Measurements from ENCODE around the gene CAMKK2. TPM values are rescaled to one million over a fixed set of nuclear protein-coding genes. Genes with fewer than 3 reads are reported as not detected.

CAMKK2 gene
- 13.3 TPM for total RNA-seq
- long read RNA-seq, transcript CAMKK2-208 (16 exons, 2,006 nt), result major isoform, 5 of 23 reads
- long read RNA-seq, partial matches to known transcripts, result 4 of 23 reads
- long read RNA-seq, other reads (novel, unspliced or antisense), result 12 of 23 reads

GRCh38 chr12:121296618-121297434 is at the start of gene CAMKK2:
TSS of gene CAMKK2 (minus strand) at chr12:121296709. CDS start at chr12:121274526, 22,183 bp downstream.
- Histone ChIP-seq H3K27ac (replicated peaks) (peak within 1 kb of the TSS; percentile 96), H3K36me3 (peaks cover 10% of the 10 kb centered on the region), H3K9me3 (replicated peaks) (no peaks in the 10 kb centered on the region), H3K27me3 (ENCODE audit: low read depth) (no peaks in the 10 kb centered on the region), H3K4me1 (peaks cover 46% of the 10 kb centered on the region), H3K4me3 (peak within 1 kb of the TSS; percentile 96)
- DNase-seq, result peak; percentile 89
- peak; percentile 42 for TF ChIP-seq CTCF (IDR thresholded peaks at IDR 0.05; ENCODE audit: borderline replicate concordance)
- intact Hi-C loops (cut with micrococcal nuclease), result no loop called here

DNA sequence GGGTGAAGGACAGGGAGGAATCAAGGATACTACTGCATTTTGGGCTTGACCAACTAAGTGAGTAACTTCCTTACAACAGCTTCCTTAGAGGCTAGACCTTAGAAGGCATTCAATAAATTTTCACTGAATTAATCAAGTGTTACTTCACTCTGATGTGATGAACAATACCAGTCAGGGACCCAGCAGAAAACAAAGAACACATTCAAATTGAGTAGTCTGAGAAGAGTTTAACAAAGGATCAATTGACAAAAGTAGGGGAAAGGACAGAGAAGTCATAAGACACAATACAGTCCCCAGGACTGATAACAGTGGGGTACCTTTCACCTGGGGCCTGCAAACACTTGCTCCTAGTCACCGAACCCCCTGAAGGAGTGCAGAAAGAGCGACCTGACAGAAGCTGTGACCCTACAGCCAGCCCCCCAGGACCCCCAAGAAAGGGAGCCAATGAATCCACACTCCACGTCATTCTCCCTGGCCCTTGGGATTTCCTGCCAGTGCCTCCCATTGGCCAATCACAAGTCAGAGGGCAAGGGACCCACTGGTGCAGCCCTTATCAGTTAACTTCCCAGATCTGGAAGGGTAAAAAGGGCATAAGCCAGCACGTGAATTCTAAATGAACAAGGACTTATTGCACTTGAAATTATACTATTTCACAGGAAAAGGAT is 48.8 kb upstream of the CAMKK2 start:
- Histone ChIP-seq H3K36me3 (peaks cover 73% of the 10 kb centered on the region), H3K9me3 (replicated peaks) (no peaks in the 10 kb centered on the region), H3K4me3 (no peak overlapping the region), H3K4me1 (peaks cover 18% of the 10 kb centered on the region), H3K27ac (replicated peaks) (no peak overlapping the region), H3K27me3 (ENCODE audit: low read depth) (no peaks in the 10 kb centered on the region)
- DNase-seq, result no peak
- no peak for TF ChIP-seq CTCF (IDR thresholded peaks at IDR 0.05; ENCODE audit: borderline replicate concordance)
- intact Hi-C loops (cut with micrococcal nuclease), result no loop called here

DNA sequence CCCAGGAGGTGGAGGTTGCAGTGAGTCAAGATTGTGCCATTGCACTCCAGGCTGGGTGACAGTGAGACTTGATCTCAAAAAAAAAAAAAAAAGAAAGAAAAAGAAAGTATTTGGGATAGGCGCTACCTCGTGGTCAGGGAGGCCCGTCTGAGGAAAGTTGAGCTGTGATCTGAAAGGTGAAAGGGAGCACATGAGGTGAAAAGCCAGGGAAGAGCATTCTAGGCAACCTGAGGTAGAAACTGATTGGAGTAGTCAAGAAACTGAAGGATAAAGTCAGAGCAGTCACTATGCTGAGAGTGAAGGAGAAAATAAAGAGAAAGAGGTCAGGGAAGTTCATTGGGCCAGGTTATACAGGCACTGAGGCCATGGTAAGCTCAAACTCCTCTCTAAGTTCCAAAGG is 48.0 kb upstream of the CAMKK2 start:
- intact Hi-C loops (cut with micrococcal nuclease), result no loop called here
- H3K9me3 ChIP-seq (replicated peaks), result no peaks in the 10 kb centered on the region
- DNase-seq, result no peak
- H3K27me3 ChIP-seq (ENCODE audit: low read depth), result no peaks in the 10 kb centered on the region
- TF ChIP-seq CTCF (IDR thresholded peaks at IDR 0.05; ENCODE audit: borderline replicate concordance), result no peak
- no peak overlapping the region for H3K4me3 ChIP-seq
- no peak overlapping the region for H3K27ac ChIP-seq (replicated peaks)
- H3K4me1 ChIP-seq, result peaks cover 10% of the 10 kb centered on the region
- peaks cover 80% of the 10 kb centered on the region for H3K36me3 ChIP-seq

GRCh38 chr12:121337416-121337815 is 40.9 kb upstream of the CAMKK2 start:
- H3K27me3 ChIP-seq (ENCODE audit: low read depth), result no peaks in the 10 kb centered on the region
- H3K4me3 ChIP-seq, result no peak overlapping the region
- DNase-seq, result no peak
- no peak for TF ChIP-seq CTCF (IDR thresholded peaks at IDR 0.05; ENCODE audit: borderline replicate concordance)
- no peak overlapping the region for H3K27ac ChIP-seq (replicated peaks)
- intact Hi-C loops (cut with micrococcal nuclease), result loop anchor here (10.0 kb wide), 1 partner anchor 107 kb away; no protein-coding TSS in a partner anchor
- no peaks in the 10 kb centered on the region for H3K9me3 ChIP-seq (replicated peaks)
- no peaks in the 10 kb centered on the region for H3K4me1 ChIP-seq
- H3K36me3 ChIP-seq, result peaks cover 78% of the 10 kb centered on the region

DNA sequence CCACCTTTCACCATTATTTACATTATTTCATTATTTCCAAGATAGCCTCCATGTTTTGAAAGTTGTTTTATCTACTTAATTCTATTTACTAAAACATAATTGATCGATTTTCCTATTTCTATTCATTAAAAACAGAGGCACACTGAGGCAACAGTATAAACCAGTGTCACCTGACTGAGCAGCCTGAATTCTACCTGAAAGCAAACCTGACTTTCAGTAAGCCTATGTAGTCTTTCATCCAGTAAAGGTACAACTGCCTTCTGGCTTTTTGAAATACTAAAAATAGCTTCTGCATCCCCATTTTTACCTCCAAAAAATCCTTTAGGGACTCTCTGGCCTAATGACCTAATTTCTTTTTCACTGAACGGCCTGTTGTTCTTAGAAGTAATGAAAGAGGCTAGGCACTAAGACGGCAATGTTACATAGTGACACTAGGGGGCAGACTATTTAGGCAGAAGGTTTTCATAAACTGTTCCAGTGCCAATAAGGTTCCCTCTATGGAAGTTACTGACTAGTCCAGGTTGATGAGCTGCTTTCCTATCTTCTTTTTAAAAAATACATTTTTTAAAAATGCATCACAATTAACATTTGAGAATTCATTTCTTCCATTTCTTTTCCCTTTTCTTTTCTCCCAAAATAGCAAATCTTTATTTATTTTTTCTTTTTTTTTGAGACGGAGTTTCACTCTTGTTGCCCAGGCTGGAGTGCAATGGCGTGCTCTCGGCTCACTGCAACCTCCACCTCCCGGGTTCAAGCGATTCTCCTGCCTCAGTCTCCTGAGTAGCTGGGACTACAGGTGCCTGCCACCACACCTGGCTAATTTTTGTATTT is 38.2 kb upstream of the CAMKK2 start:
- intact Hi-C loops (cut with micrococcal nuclease), result loop anchor here (10.0 kb wide), 1 partner anchor 110 kb away; no protein-coding TSS in a partner anchor
- peak; percentile 92 for TF ChIP-seq CTCF (IDR thresholded peaks at IDR 0.05; ENCODE audit: borderline replicate concordance)
- H3K4me1 ChIP-seq, result no peaks in the 10 kb centered on the region
- H3K4me3 ChIP-seq, result no peak overlapping the region
- peaks cover 81% of the 10 kb centered on the region for H3K36me3 ChIP-seq
- no peak for DNase-seq
- no peaks in the 10 kb centered on the region for H3K9me3 ChIP-seq (replicated peaks)
- no peak overlapping the region for H3K27ac ChIP-seq (replicated peaks)
- H3K27me3 ChIP-seq (ENCODE audit: low read depth), result no peaks in the 10 kb centered on the region
